ENCODE measurements around the gene STXBP3.

DNA sequence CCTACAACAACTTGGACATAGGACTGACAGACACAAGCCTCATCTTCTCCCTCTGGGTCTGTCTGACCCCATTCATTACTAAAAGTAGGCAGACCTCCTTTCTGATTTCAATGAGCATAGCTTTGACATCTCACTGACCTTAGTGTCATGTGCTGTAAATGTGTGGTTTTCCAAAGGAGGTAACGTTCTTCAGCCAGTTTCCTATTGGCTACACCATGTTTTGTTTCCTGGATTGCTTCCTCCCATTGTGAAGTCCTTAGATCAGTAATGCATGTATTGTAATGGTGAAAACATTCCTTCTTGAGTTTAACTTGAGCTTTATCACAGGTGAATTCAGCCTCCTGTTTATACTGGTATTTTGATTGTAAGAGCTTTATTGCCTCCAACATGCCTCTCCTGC lies 20.6 kb downstream of the STXBP3 start:
- no peak for TF ChIP-seq PCBP1 (IDR thresholded peaks at IDR 0.05; ENCODE audit: low read depth, low read length, poor library complexity, severe bottlenecking)
- TF ChIP-seq, protein P1, sequence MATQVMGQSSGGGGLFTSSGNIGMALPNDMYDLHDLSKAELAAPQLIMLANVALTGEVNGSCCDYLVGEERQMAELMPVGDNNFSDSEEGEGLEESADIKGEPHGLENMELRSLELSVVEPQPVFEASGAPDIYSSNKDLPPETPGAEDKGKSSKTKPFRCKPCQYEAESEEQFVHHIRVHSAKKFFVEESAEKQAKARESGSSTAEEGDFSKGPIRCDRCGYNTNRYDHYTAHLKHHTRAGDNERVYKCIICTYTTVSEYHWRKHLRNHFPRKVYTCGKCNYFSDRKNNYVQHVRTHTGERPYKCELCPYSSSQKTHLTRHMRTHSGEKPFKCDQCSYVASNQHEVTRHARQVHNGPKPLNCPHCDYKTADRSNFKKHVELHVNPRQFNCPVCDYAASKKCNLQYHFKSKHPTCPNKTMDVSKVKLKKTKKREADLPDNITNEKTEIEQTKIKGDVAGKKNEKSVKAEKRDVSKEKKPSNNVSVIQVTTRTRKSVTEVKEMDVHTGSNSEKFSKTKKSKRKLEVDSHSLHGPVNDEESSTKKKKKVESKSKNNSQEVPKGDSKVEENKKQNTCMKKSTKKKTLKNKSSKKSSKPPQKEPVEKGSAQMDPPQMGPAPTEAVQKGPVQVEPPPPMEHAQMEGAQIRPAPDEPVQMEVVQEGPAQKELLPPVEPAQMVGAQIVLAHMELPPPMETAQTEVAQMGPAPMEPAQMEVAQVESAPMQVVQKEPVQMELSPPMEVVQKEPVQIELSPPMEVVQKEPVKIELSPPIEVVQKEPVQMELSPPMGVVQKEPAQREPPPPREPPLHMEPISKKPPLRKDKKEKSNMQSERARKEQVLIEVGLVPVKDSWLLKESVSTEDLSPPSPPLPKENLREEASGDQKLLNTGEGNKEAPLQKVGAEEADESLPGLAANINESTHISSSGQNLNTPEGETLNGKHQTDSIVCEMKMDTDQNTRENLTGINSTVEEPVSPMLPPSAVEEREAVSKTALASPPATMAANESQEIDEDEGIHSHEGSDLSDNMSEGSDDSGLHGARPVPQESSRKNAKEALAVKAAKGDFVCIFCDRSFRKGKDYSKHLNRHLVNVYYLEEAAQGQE (IDR thresholded peaks at IDR 0.05; ENCODE audit: borderline replicate concordance), result no peak
- TF ChIP-seq, protein P1 (CRISPR knock-in tag; IDR thresholded peaks at IDR 0.05; ENCODE audit: low read depth), result no peak
- no peak for TF ChIP-seq ZNF408 (CRISPR knock-in tag; IDR thresholded peaks at IDR 0.05; ENCODE audit: low read depth)
- no peak for TF ChIP-seq CHD1 (IDR thresholded peaks at IDR 0.05; ENCODE audit: low read length)
- TF ChIP-seq JUND (IDR thresholded peaks at IDR 0.05; ENCODE audit: borderline replicate concordance, low read depth, low read length), result no peak
- no peak for TF ChIP-seq JUND (tag; IDR thresholded peaks at IDR 0.05; ENCODE audit: borderline replicate concordance, low read depth, low read length)
- TF ChIP-seq RFX5 (IDR thresholded peaks at IDR 0.05; ENCODE audit: low read depth, low read length), result no peak
- no peak for TF ChIP-seq ZNF143 (CRISPR knock-in tag; IDR thresholded peaks at IDR 0.05)
- no peak for TF ChIP-seq GTF2E2 (tag; IDR thresholded peaks at IDR 0.05)
- TF ChIP-seq ZNF197 (CRISPR knock-in tag; IDR thresholded peaks at IDR 0.05; ENCODE audit: low read depth), result no peak
- no peak for TF ChIP-seq POLR2A (conservative IDR thresholded peaks at IDR 0.05)
- no peak for TF ChIP-seq RCOR1 (IDR thresholded peaks at IDR 0.05; ENCODE audit: borderline replicate concordance in 1 of 2, low read depth in 2 of 2, low read length in 2 of 2)
